ENCODE results near the gene AADACL4. TPM values are rescaled to one million over a fixed set of nuclear protein-coding genes. Genes with fewer than 3 reads are reported as not detected.

Gene AADACL4
- total and polyA plus RNA-seq, 2 of the 8 experiments (the other 6 are each of a cell fraction or from before 2014, with no cell fraction given), result 0.08 TPM; not detected in 1

GRCh38 chr1:12678820-12679219 is 34.9 kb downstream of the AADACL4 start (continued):
- TF ChIP-seq USF2 (IDR thresholded peaks at IDR 0.05; ENCODE audit: low read length) (no peak), POU5F1 (IDR thresholded peaks at IDR 0.05; ENCODE audit: low read depth, low read length) (no peak), CREB1 (IDR thresholded peaks at IDR 0.05) (no peak), MAX (IDR thresholded peaks at IDR 0.05) (no peak), KDM4A (IDR thresholded peaks at IDR 0.05; ENCODE audit: low read depth, low read length, severe bottlenecking) (no peak), TAF1 (IDR thresholded peaks at IDR 0.05; ENCODE audit: low read depth, low read length) (no peak), CHD7 (IDR thresholded peaks at IDR 0.05; ENCODE audit: insufficient replicate concordance, low read length) (no peak)

All from H1 (cell line).